Cardiac fibroblast (primary cell): ENCODE data around the gene AGXT2.

Experiments
- DNase-seq, 2 donors: peaks; one replicate each; pipeline versions ENCODE4 v3.0.0 to v3.0.0-alpha.2; 2010; ENCODE audit warnings: low read depth in 2 of 2
- H3K4me3 ChIP-seq, 2 donors: replicated peaks in 1 of 2; 1 replicate in 1 of 2; 2 replicates in 1 of 2; pipeline ENCODE4 v1.5.1; 2011; ENCODE audit warnings: low read depth in 2 of 2, low read length in 2 of 2, mild to moderate bottlenecking in 2 of 2, moderate library complexity in 1 of 2
- TF ChIP-seq, protein P1 (sequence below): IDR thresholded peaks from one replicate; pipeline ENCODE4 v1.5.1; 2011; ENCODE audit warnings: low read depth, mild to moderate bottlenecking, low read length, inconsistent platforms

Gene AGXT2

DNA sequence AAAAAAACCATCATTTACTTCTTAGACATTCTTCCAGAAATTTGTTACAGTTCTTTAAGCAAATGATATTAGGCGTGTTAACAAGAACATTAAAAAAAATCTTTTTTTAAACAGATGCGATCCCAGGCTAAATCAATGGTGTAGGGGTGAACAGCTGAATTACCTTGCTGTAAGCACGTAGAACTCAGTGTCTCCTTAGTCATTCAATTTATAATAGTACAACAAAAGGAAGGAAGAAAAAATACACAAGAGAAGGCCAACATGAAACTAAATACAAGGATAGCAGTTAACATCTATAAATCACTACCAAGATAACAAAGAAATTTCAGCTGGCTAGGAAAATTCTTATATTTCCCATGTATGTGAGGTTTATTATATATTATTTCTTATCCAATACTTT is 35.4 kb downstream of the AGXT2 start:
- no peak for DNase-seq
- H3K4me3 ChIP-seq, result no peak overlapping the region
- TF ChIP-seq, protein P1, sequence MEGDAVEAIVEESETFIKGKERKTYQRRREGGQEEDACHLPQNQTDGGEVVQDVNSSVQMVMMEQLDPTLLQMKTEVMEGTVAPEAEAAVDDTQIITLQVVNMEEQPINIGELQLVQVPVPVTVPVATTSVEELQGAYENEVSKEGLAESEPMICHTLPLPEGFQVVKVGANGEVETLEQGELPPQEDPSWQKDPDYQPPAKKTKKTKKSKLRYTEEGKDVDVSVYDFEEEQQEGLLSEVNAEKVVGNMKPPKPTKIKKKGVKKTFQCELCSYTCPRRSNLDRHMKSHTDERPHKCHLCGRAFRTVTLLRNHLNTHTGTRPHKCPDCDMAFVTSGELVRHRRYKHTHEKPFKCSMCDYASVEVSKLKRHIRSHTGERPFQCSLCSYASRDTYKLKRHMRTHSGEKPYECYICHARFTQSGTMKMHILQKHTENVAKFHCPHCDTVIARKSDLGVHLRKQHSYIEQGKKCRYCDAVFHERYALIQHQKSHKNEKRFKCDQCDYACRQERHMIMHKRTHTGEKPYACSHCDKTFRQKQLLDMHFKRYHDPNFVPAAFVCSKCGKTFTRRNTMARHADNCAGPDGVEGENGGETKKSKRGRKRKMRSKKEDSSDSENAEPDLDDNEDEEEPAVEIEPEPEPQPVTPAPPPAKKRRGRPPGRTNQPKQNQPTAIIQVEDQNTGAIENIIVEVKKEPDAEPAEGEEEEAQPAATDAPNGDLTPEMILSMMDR, result no peak

DNA sequence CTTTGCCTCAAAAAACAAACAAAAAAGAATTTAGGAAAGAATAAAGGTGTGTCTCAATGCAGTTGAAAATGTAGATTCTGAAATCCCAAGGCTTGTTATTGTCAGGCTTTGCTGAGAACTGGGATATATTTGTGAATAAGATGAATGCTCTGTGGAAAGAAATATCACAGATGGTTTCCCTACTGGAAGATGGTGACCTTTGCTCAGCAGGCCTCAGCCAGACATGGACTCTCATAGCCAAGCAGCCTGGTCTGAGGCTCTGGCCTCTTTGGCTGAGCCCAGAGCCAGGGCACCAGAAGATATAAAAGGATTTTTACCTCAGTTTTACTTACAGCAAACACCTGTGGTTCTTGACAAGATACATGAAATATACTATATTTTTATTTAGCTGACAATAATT is 37.1 kb downstream of the AGXT2 start:
- TF ChIP-seq, protein P1, result no peak

DNA sequence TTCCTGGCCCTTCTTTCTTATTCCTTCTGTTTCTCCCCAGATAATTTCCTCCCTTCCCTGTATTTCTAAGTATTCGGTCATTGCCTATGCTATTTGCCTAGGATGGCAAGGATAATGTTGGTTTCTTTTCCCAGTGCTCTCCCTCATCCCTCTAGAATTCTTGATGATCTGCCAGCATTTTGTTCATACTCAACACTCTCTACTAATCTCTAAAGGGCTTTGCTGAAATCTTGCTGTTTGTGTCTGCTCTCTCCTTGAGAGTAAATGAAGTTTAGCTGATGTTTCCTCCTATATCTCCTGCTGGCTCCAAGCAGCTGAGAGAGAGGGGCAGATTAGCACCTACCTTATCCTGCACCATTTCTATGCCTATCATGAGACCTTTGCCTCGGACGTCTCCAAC is 38.1 kb downstream of the AGXT2 start:
- H3K4me3 ChIP-seq, result no peak overlapping the region
- DNase-seq, result peak in 1 of 2 donors; percentile 56
- TF ChIP-seq, protein P1, result no peak

More for the DNA sequence above, 37.1 kb downstream of the AGXT2 start:
- H3K4me3 ChIP-seq, result no peak overlapping the region
- DNase-seq, result no peak

DNA sequence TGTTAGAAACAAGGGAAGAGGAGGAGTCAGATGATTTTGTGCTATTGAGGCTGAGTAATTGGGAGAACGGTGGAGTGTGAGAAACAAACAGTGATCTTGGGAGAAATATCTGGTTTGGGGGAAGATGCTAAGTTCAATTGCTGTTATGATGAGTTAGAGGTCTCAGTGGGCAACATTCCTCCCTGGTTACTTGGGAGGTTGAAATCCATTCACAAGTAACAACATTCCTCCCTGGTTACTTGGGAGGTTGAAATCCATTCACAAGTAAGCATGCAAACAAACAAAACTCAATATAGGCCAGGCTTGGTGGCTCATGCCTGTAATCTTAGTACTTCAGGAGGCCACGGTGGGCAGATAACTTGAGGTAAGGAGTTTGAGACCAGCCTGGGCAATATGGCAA is 38.7 kb downstream of the AGXT2 start:
- no peak overlapping the region for H3K4me3 ChIP-seq
- no peak for DNase-seq
- TF ChIP-seq, protein P1, result no peak

DNA sequence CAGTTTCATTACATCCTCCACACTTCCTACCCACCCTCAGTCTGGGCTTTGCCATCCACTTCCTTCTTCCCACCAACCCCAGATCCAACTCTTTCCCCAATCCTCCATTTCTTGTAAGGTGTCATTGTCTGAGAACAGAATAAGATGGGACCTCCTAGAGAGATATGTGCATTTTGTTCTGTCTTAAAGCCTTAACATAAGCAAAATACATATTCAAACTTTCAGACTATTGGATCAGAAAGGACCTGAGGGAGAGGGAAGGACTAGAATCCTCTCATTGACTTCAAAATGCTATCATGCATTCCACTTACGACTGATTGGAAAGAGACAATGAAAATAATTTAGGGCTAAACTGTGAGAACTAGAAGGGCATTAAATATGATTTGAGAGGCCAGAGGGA is 43.0 kb downstream of the AGXT2 start:
- TF ChIP-seq, protein P1, result no peak
- no peak for DNase-seq

DNA sequence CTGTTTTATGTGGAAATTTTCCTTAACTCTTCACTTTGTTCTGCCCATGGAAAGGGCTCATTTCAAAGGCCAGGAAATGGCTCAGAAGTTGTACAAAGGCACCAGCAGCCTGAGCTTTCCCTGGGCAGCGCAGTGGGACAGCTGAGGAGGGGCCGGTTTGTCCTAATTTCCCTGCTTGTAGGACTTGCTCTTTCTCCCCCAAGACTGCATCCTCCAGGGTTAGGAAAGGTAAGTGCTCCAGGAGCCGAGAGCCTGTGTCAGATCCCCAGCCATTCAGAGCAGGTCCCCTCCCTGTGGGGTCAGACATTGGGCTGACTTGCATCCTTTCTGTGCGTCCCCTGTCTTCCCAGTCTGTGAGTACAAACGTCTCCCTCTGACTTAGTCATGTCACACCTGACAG is 43.5 kb downstream of the AGXT2 start:
- no peak for DNase-seq
- TF ChIP-seq, protein P1, result no peak
- H3K4me3 ChIP-seq, result no peak overlapping the region

More for the DNA sequence above, 43.0 kb downstream of the AGXT2 start:
- H3K4me3 ChIP-seq, result no peak overlapping the region
